GM12891 (cell line): Measurements from ENCODE around the gene RUNX1.
A peak's percentile ranks its signal among the peaks of the same experiment; 100 is the strongest.
"Not testable (repeated sequence)": the region's sequence is repeated elsewhere in the genome, so short reads cannot be mapped to it uniquely, and the experiment has no call there.

ENCODE experiments used
- DNase-seq: peaks from one replicate; pipeline ENCODE4 v3.0.0; 2011; ENCODE audit warnings: low spot score; ENCODE audit not compliant: insufficient read length
- FAIRE-seq: peaks from 2 replicates; lab custom pipeline; 2011; peaks lifted over from hg19 to GRCh38; lab: Jason Lieb, UNC
- PAX5 ChIP-seq: IDR thresholded peaks from 2 replicates; pipeline ENCODE4 v1.6.1; 2011; ENCODE audit warnings: low read length, moderate library complexity, mild to moderate bottlenecking; ENCODE audit not compliant: insufficient read depth, severe bottlenecking
- POLR2A ChIP-seq: IDR thresholded peaks from 2 replicates; pipeline ENCODE4 v1.6.1; 2011; ENCODE audit warnings: low read depth, low read length, control low read depth
- POLR2AphosphoS5 ChIP-seq: IDR thresholded peaks from 2 replicates; pipeline ENCODE4 v1.6.1; 2011; ENCODE audit warnings: low read depth, low read length, control low read depth
- POU2F2 ChIP-seq: IDR thresholded peaks from 2 replicates; pipeline ENCODE4 v1.6.1; 2011; ENCODE audit warnings: low read depth, mild to moderate bottlenecking, control low read depth, low read length, moderate library complexity
- SPI1 ChIP-seq: IDR thresholded peaks from 2 replicates; pipeline ENCODE4 v1.6.1; 2011; ENCODE audit warnings: low read depth, low read length, control low read depth
- TAF1 ChIP-seq: IDR thresholded peaks from 2 replicates; pipeline ENCODE4 v1.6.1; 2011; ENCODE audit warnings: low read depth, low read length, control low read depth

RUNX1 gene

GRCh38 chr21:34994766-34995631 is 54.1 kb downstream of the RUNX1 start:
- TF ChIP-seq PAX5, result no peak
- no peak for TF ChIP-seq TAF1
- no peak for TF ChIP-seq POLR2AphosphoS5
- no peak for TF ChIP-seq POLR2A
- TF ChIP-seq POU2F2, result no peak
- no peak for TF ChIP-seq SPI1
- DNase-seq (no peak), FAIRE-seq (no peak)

GRCh38 chr21:34993521-34993921 is 55.6 kb downstream of the RUNX1 start:
- DNase-seq, result not testable (repeated sequence)
- FAIRE-seq, result peak; percentile 95

- no peak for FAIRE-seq
- no peak for DNase-seq
- TF ChIP-seq PAX5 (no peak), POLR2A (no peak), POU2F2 (no peak)
Measured at GRCh38 chr21:34992736-34993398, 56.2 kb downstream of the RUNX1 start.

GRCh38 chr21:34992180-34992579 is 56.9 kb downstream of the RUNX1 start:
- FAIRE-seq, result no peak
- DNase-seq, result no peak
- TF ChIP-seq TAF1, result no peak

- DNase-seq (no peak), FAIRE-seq (no peak)
- no peak for TF ChIP-seq POLR2A
- TF ChIP-seq SPI1, result no peak
- no peak for TF ChIP-seq POLR2AphosphoS5
- TF ChIP-seq POU2F2, result no peak
- TF ChIP-seq TAF1, result no peak
- TF ChIP-seq PAX5, result no peak
Measured at GRCh38 chr21:34991366-34991957, 57.6 kb downstream of the RUNX1 start.

GRCh38 chr21:34990842-34991241 is 58.3 kb downstream of the RUNX1 start:
- no peak for FAIRE-seq
- no peak for DNase-seq
- TF ChIP-seq SPI1 (no peak), PAX5 (no peak)

- FAIRE-seq (no peak), DNase-seq (no peak)
- no peak for TF ChIP-seq POU2F2
- TF ChIP-seq TAF1, result no peak
- no peak for TF ChIP-seq SPI1
- no peak for TF ChIP-seq POLR2A
- TF ChIP-seq PAX5, result no peak
- TF ChIP-seq POLR2AphosphoS5, result no peak
Measured at GRCh38 chr21:34989337-34990151, 59.6 kb downstream of the RUNX1 start.

- FAIRE-seq (no peak), DNase-seq (no peak)
- TF ChIP-seq POU2F2, result no peak
- no peak for TF ChIP-seq SPI1
- no peak for TF ChIP-seq PAX5
- TF ChIP-seq POLR2A, result no peak
- no peak for TF ChIP-seq POLR2AphosphoS5
- no peak for TF ChIP-seq TAF1
Measured at GRCh38 chr21:34988625-34989024, 60.5 kb downstream of the RUNX1 start.

- TF ChIP-seq PAX5, result no peak
- no peak for TF ChIP-seq POU2F2
- TF ChIP-seq POLR2AphosphoS5, result no peak
- TF ChIP-seq POLR2A, result no peak
- TF ChIP-seq SPI1, result no peak
- no peak for TF ChIP-seq TAF1
- DNase-seq (no peak), FAIRE-seq (no peak)
Measured at GRCh38 chr21:34988139-34988538, 61.0 kb downstream of the RUNX1 start.

- DNase-seq (no peak), FAIRE-seq (no peak)
- TF ChIP-seq POLR2AphosphoS5 (no peak), TAF1 (no peak), POU2F2 (no peak), POLR2A (no peak), PAX5 (no peak), SPI1 (no peak)
Measured at GRCh38 chr21:34987501-34988072, 61.5 kb downstream of the RUNX1 start.
